Natural killer cell (primary cell): ENCODE results near the gene MICALL1. TPM values are rescaled to one million over a fixed set of nuclear protein-coding genes. Genes with fewer than 3 reads are reported as not detected.

Source experiments
- ATAC-seq, 3 donors: fragments of 150-1000 bp in 2 of 3; fragments of 200-7000 bp in 1 of 3; cut with Tn5 transposase; 1 replicate in 1 of 3; 2 replicates in 2 of 3; pipeline ENCODE4 v1.10.0; 2021; ENCODE audit warnings: mild to moderate bottlenecking in 2 of 3, moderate library complexity in 2 of 3
- DNase-seq, 2 donors: peaks; one replicate each; pipeline versions ENCODE4 v3.0.0 to v3.0.0-alpha.2; 2013 to 2021; ENCODE audit warnings: mixed read lengths in 1 of 2
- H3K27ac ChIP-seq: one replicate; pipeline ENCODE4 v1.5.1; 2013; ENCODE audit warnings: mild to moderate bottlenecking, low read length
- H3K27me3 ChIP-seq: one replicate; pipeline ENCODE4 v1.6.1; 2013; ENCODE audit warnings: low read length; ENCODE audit not compliant: control insufficient read depth, insufficient read depth
- H3K36me3 ChIP-seq: one replicate; pipeline ENCODE4 v1.6.1; 2013; ENCODE audit warnings: low read length; ENCODE audit not compliant: control insufficient read depth, insufficient read depth
- H3K4me1 ChIP-seq: one replicate; pipeline ENCODE4 v1.6.1; 2013; ENCODE audit warnings: low read length; ENCODE audit not compliant: control insufficient read depth, insufficient read depth
- H3K4me3 ChIP-seq: one replicate; pipeline ENCODE4 v1.5.1; 2013; ENCODE audit warnings: low read length
- H3K9me3 ChIP-seq: one replicate; pipeline ENCODE4 v1.6.1; 2013; ENCODE audit warnings: low read length; ENCODE audit not compliant: control insufficient read depth, insufficient read depth
- H3K27ac Mint-ChIP-seq, 2 donors: one replicate each; pipeline ENCODE4 v1.8.0; 2022; ENCODE audit warnings: mild to moderate bottlenecking in 2 of 2, mixed read lengths in 2 of 2, moderate library complexity in 1 of 2
- H3K27me3 Mint-ChIP-seq, 2 donors: one replicate each; pipeline ENCODE4 v1.8.0; 2022; ENCODE audit warnings: low read depth in 2 of 2, mixed read lengths in 2 of 2
- H3K36me3 Mint-ChIP-seq: one replicate; pipeline ENCODE4 v1.8.0; 2022; ENCODE audit warnings: mixed read lengths
- H3K4me1 Mint-ChIP-seq, 2 donors: one replicate each; pipeline ENCODE4 v1.8.0; 2022; ENCODE audit warnings: mixed read lengths in 2 of 2
- H3K4me3 Mint-ChIP-seq: one replicate; pipeline ENCODE4 v1.8.0; 2022; ENCODE audit warnings: mild to moderate bottlenecking, moderate library complexity, mixed read lengths
- H3K9me3 Mint-ChIP-seq, 2 donors: one replicate each; pipeline ENCODE4 v1.8.0; 2022; ENCODE audit warnings: mixed read lengths in 2 of 2
- CTCF ChIP-seq: fragments of 200-600 bp; IDR thresholded peaks from one replicate; pipeline ENCODE4 v1.8.0; 2022; ENCODE audit warnings: antibody characterized with exemption
- WGBS: methylation state at CpG from one replicate; pipeline ENCODE4 v1.1.7; 2013; ENCODE audit warnings: missing lambda C conversion rate; ENCODE audit not compliant: insufficient coverage; 5-methylcytosine and 5-hydroxymethylcytosine counted together
- intact Hi-C: fragments of 100-400 bp; cut with micrococcal nuclease; formaldehyde crosslinking; loops from one replicate; pipeline ENCODE4 v1.14.2; 2022
- total RNA-seq, 4 donors: library from RNA; stranded (reverse); fragments of 120-200 nt in 1 of 4; gene quantifications; one replicate each; pipeline versions ENCODE4 v1.2.3 to v1.2.4, GENCODE V29; 2013 to 2022

Gene MICALL1
- total RNA-seq, 3 donors from 2014 or later (not counting 1 experiment from before 2014, with no cell fraction given), result 24.6 to 34.3 (median 32.4) TPM

DNA sequence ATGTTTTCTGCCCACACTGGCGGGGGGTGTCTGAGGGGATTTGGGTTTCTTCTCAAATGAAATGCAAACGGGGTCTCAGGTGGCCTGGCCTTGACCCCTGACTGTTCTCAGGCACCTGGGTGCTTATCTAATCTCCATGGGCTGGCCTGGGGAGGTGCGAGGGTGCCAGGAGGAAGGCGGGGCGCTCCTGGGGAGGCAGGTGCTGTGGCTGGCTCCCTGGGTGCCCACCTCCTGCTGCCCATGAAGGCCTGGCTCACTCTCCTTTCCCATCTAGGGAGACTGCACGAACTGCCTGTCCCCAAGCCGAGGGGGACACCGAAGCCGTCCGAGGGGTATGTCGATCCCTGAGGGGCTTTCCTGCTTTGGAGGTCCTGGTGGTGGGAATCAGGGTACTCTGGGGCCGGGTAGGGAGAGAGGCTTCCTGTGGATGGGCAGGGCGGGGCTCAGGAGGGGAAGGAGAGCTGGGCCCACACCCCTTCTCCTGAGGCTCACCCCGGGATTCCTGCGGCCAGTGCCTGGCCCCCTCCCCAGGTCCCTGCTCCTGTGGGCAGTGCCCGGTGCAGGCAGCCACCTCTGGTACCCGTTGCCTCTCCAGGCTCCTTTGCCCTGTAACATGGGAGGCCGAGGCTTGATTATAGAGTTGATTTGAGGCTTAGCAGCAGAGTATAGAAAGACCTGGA, 18.4 kb downstream of the MICALL1 start:
- H3K9me3 Mint-ChIP-seq, result no peaks in the 10 kb centered on the region
- intact Hi-C loops, result no loop called here
- H3K36me3 Mint-ChIP-seq, result no peaks in the 10 kb centered on the region
- Histone ChIP-seq H3K4me3 (no peak overlapping the region), H3K36me3 (peaks cover 44% of the 10 kb centered on the region), H3K27me3 (no peaks in the 10 kb centered on the region), H3K4me1 (peaks cover 5% of the 10 kb centered on the region), H3K27ac (no peak overlapping the region), H3K9me3 (no peaks in the 10 kb centered on the region)
- no peak for TF ChIP-seq CTCF
- H3K4me3 Mint-ChIP-seq, result no peak overlapping the region
- peaks cover 6% of the 10 kb centered on the region in 2 donors for H3K4me1 Mint-ChIP-seq
- 94% methylated on average over 18 of the region's 18 CpGs for WGBS
- no peak overlapping the region for H3K27ac Mint-ChIP-seq
- DNase-seq, result no peak
- H3K27me3 Mint-ChIP-seq, result no peaks in the 10 kb centered on the region
- ATAC-seq, result no peak

GRCh38 chr22:37925330-37925729, 19.2 kb downstream of the MICALL1 start:
- Histone ChIP-seq H3K27me3 (no peaks in the 10 kb centered on the region), H3K36me3 (peaks cover 44% of the 10 kb centered on the region), H3K27ac (no peak overlapping the region), H3K9me3 (no peaks in the 10 kb centered on the region), H3K4me3 (no peak overlapping the region), H3K4me1 (peaks cover 1% of the 10 kb centered on the region)
- no peak for DNase-seq
- 89% methylated on average over 1 of the region's 3 CpGs for WGBS
- TF ChIP-seq CTCF, result no peak
- no peaks in the 10 kb centered on the region for H3K36me3 Mint-ChIP-seq
- no peak for ATAC-seq
- no peak overlapping the region for H3K4me3 Mint-ChIP-seq
- no peaks in the 10 kb centered on the region for H3K9me3 Mint-ChIP-seq
- intact Hi-C loops, result no loop called here
- H3K27ac Mint-ChIP-seq, result no peak overlapping the region
- H3K4me1 Mint-ChIP-seq, result peaks cover under 1 to 1% of the 10 kb centered on the region in 2 donors
- H3K27me3 Mint-ChIP-seq, result no peaks in the 10 kb centered on the region

- ATAC-seq (no peak), DNase-seq (no peak)
- Histone ChIP-seq H3K4me1 (no peaks in the 10 kb centered on the region), H3K9me3 (no peaks in the 10 kb centered on the region), H3K27me3 (no peaks in the 10 kb centered on the region), H3K27ac (no peak overlapping the region), H3K4me3 (no peak overlapping the region), H3K36me3 (peaks cover 44% of the 10 kb centered on the region)
- Mint-ChIP-seq H3K9me3 (no peaks in the 10 kb centered on the region), H3K4me3 (no peak overlapping the region), H3K27ac (no peak overlapping the region), H3K36me3 (no peaks in the 10 kb centered on the region), H3K4me1 (peaks cover 0 to 4% of the 10 kb centered on the region in 2 donors), H3K27me3 (no peaks in the 10 kb centered on the region)
- intact Hi-C loops, result no loop called here
- TF ChIP-seq CTCF, result no peak
- 96% methylated on average over 14 of the region's 15 CpGs for WGBS
Observed at GRCh38 chr22:37925767-37926166, 19.7 kb downstream of the MICALL1 start.

DNA sequence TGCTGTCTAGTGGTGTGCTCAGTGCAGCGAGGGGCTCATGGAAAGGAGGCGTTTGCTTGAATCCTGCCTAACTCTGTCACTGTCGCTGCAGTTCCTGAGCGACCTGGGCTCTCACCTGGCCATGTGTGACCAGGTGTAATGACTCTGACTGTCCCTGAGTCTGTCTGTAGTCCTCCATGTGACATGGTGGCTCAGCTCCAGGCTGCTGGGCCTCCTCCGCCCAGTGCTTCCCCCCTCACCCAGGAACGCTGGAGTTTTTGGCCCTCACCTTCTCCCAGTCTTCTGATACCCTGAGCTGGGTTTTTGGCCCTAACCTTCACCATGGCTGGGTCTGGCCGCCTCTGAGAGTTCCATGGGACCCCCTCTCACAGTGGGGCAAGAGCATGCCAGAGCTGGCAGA, 20.3 kb downstream of the MICALL1 start:
- Histone ChIP-seq H3K36me3 (peaks cover 44% of the 10 kb centered on the region), H3K4me3 (no peak overlapping the region), H3K27me3 (no peaks in the 10 kb centered on the region), H3K9me3 (no peaks in the 10 kb centered on the region), H3K4me1 (no peaks in the 10 kb centered on the region), H3K27ac (no peak overlapping the region)
- Mint-ChIP-seq H3K4me1 (peaks cover 0 to 4% of the 10 kb centered on the region in 2 donors), H3K27ac (no peak overlapping the region), H3K4me3 (no peak overlapping the region), H3K36me3 (no peaks in the 10 kb centered on the region), H3K9me3 (no peaks in the 10 kb centered on the region), H3K27me3 (no peaks in the 10 kb centered on the region)
- no peak for TF ChIP-seq CTCF
- 99% methylated on average over 7 of the region's 7 CpGs for WGBS
- intact Hi-C loops, result no loop called here
- no peak for DNase-seq
- ATAC-seq, result no peak
